Mucosa of rectum (tissue), 2 donors: ENCODE measurements around the gene EPX.
A peak's percentile ranks its signal among the peaks of the same experiment; 100 is the strongest.

ENCODE experiments used
- H3K27ac ChIP-seq, 2 donors: one replicate each; pipeline ENCODE4 v1.7.0; 2013; ENCODE audit warnings: inconsistent platforms in 2 of 2, low read depth in 2 of 2, low read length in 2 of 2
- H3K27me3 ChIP-seq, 2 donors: one replicate each; pipeline ENCODE4 v1.7.0; 2013; ENCODE audit warnings: low read length in 2 of 2; ENCODE audit not compliant: control insufficient read depth in 2 of 2, insufficient read depth in 2 of 2
- H3K36me3 ChIP-seq, 2 donors: one replicate each; pipeline ENCODE4 v1.7.0; 2013; ENCODE audit warnings: low read length in 2 of 2; ENCODE audit not compliant: control insufficient read depth in 2 of 2, insufficient read depth in 2 of 2
- H3K4me1 ChIP-seq, 2 donors: one replicate each; pipeline ENCODE4 v1.7.0; 2013; ENCODE audit warnings: low read length in 2 of 2, mild to moderate bottlenecking in 1 of 2; ENCODE audit not compliant: control insufficient read depth in 2 of 2, insufficient read depth in 2 of 2
- H3K4me3 ChIP-seq, 2 donors: one replicate each; pipeline ENCODE4 v1.7.0; 2013; ENCODE audit warnings: low read length in 2 of 2
- H3K9ac ChIP-seq, 2 donors: one replicate each; pipeline ENCODE4 v1.7.0; 2013; ENCODE audit warnings: low read length in 2 of 2, low read depth in 1 of 2, mild to moderate bottlenecking in 1 of 2
- H3K9me3 ChIP-seq, 2 donors: one replicate each; pipeline ENCODE4 v1.7.0; 2013; ENCODE audit warnings: low read length in 2 of 2; ENCODE audit not compliant: control insufficient read depth in 2 of 2
- donor health status: healthy.
- donor health status: Normal muscosa, but diverticular disease.

The EPX gene

DNA sequence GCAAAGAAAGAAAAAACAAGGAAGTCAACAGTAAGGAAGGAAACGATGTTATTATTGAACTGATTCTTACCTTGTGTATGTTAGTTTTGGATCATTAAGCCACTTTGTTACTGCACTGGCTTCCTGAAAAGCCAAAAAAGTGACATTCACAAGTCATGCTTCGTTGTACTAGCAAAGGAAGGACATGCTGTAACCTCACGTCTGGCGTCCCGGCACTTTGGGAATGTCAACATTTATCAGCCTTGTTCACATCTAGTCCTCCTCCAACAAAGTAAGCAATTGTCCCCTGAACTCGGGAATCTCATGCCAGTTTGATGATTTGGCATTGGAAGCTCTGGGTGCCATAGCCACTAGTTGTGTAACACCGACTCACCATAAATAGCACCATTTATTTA lies 27.3 kb downstream of the EPX start:
- H3K4me1 ChIP-seq: peaks cover 3 to 6% of the 10 kb centered on the region in 2 donors
- H3K9me3 ChIP-seq: no peaks in the 10 kb centered on the region
- H3K36me3 ChIP-seq: peaks cover 0 to 8% of the 10 kb centered on the region in 2 donors
- no peaks in the 10 kb centered on the region for H3K27me3 ChIP-seq
- peak overlapping the region; percentile 85 to 98 for H3K4me3 ChIP-seq
- peak overlapping the region; percentile 6 to 77 for H3K27ac ChIP-seq
- H3K9ac ChIP-seq: peak overlapping the region in 1 of 2 donors; percentile 77

DNA sequence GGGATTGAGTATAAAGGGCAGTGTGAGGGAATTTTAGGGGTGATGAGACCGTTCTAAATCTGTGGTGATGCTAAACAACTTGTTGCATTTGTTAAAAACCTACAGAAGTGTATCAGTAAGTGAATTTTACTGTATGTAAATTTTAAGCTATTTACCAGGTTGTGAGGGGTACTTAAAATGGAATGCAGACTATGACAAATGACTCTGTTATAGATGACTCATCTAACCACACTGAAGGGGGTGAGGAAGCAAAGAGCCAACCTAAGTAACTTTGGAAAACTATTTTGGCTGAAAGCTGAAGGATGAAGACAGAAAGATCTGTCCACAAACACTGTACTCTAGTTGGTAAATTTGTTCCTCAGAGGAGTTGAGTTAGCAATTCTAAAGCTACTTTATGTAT lies 31.8 kb downstream of the EPX start:
- Histone ChIP-seq H3K9ac (no peak overlapping the region), H3K36me3 (no peaks in the 10 kb centered on the region), H3K4me3 (no peak overlapping the region), H3K27ac (no peak overlapping the region), H3K27me3 (peaks cover 0 to 2% of the 10 kb centered on the region in 2 donors), H3K9me3 (no peaks in the 10 kb centered on the region), H3K4me1 (peaks cover 0 to 3% of the 10 kb centered on the region in 2 donors)

DNA sequence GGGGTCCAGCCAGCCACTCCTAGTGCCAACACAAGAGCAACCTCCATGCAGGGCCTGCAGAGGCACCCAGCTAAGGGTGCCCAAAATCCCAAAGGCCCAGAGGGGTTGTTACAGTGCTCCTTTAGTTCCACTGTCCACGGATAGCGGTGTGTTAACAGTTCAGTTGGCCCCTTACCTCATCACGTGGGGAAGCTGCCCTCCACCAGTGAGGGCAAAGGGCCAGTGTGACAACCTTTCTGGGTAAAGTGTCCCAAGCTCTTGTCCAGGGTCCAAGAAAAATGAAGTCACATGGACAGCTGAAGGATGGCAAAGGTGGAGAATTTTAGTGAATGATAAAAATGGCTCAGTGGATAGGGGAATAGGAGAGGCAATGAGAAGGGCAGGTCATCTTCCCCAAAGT lies 35.2 kb downstream of the EPX start:
- Histone ChIP-seq H3K4me3 (no peak overlapping the region), H3K9ac (no peak overlapping the region), H3K27me3 (peaks cover 3 to 4% of the 10 kb centered on the region in 2 donors), H3K4me1 (no peaks in the 10 kb centered on the region), H3K9me3 (no peaks in the 10 kb centered on the region), H3K36me3 (no peaks in the 10 kb centered on the region), H3K27ac (no peak overlapping the region)

DNA sequence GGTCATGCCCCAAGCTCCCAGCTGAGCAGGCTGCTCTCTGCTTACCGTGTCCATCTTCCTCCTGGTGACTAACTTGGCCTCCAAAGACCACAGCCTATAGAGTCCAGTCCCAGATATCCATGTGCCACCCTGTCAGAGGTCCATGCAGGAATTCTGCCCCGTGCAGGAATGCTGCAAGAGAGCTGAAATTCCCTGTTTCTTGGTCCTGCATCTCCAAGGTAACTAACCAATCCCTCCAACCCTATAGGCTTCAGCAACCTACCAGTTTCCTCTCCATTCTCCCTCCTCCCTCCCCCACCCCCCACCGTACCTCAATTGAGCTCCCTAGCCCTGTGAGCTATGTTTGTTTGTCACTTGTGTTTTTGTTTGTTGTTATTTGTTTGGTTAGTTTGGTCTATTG lies 36.2 kb downstream of the EPX start:
- H3K4me3 ChIP-seq: no peak overlapping the region
- no peaks in the 10 kb centered on the region for H3K36me3 ChIP-seq
- H3K27ac ChIP-seq: no peak overlapping the region
- H3K9ac ChIP-seq: no peak overlapping the region
- H3K27me3 ChIP-seq: peaks cover 3 to 4% of the 10 kb centered on the region in 2 donors
- H3K4me1 ChIP-seq: no peaks in the 10 kb centered on the region
- no peaks in the 10 kb centered on the region for H3K9me3 ChIP-seq

DNA sequence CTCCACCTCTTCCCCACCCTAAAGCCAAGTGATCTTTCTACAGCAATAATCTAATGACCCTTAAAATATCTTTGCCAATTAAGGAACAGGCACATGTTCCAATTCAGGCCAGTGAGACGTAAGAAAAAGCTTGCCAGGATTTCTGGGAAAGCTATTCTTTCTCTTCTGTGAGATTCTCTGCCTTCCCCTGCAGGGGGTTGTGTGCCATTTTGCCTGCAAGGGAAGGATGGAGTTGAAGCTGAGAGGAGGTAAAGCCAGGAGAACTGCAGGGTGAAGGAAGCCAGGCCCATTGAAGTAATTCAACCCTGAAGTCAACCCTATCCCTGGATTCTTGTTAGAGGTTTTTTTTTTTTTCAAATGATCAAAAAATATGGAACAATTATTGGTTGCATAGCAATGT lies 36.9 kb downstream of the EPX start:
- H3K4me3 ChIP-seq: no peak overlapping the region
- H3K27me3 ChIP-seq: peaks cover 3 to 4% of the 10 kb centered on the region in 2 donors
- H3K9me3 ChIP-seq: no peaks in the 10 kb centered on the region
- no peak overlapping the region for H3K27ac ChIP-seq
- H3K36me3 ChIP-seq: no peaks in the 10 kb centered on the region
- H3K9ac ChIP-seq: no peak overlapping the region
- H3K4me1 ChIP-seq: no peaks in the 10 kb centered on the region

DNA sequence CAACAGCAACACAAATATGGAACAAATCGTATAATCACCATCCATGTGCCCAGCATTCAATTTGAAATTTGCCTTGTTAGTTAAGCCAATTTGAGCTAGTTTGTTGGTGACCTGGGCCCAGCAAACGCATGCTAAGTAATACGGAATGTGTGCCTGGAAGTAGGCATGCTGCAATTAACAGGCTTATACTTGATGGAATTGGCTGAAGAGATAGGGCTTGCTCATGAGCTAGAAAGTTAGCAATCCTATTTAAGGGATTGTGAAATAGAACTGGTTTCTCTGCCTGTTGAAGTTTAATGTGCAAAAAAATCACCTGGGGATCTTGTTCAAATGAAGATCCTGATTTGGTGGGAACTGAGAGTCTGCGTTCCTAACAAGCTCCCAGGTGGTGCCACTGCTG lies 37.4 kb downstream of the EPX start:
- Histone ChIP-seq H3K4me1 (no peaks in the 10 kb centered on the region), H3K27me3 (peaks cover 3 to 4% of the 10 kb centered on the region in 2 donors), H3K4me3 (no peak overlapping the region), H3K27ac (no peak overlapping the region), H3K9ac (no peak overlapping the region), H3K9me3 (no peaks in the 10 kb centered on the region), H3K36me3 (no peaks in the 10 kb centered on the region)

DNA sequence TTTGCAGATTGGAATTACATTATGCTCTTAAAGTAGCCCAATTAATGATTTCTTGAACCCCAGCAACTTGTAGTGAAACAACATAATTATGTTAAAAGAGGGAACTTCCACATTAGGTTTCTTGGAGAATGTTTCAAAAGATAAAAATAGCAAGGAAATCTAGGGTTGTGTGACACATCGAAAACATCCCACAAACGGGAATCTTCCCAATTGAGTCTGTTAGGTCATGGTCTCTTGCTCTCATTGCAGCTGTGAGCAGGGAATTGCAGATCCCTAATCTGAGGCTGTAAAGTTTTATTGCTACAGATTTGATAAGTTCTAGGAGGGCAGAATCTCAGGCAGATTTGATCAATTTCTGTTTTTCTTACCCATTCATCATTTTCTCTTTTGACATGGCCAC lies 39.1 kb downstream of the EPX start:
- no peaks in the 10 kb centered on the region for H3K4me1 ChIP-seq
- H3K9ac ChIP-seq: no peak overlapping the region
- H3K9me3 ChIP-seq: no peaks in the 10 kb centered on the region
- no peak overlapping the region for H3K4me3 ChIP-seq
- peaks cover 4 to 9% of the 10 kb centered on the region in 2 donors for H3K27me3 ChIP-seq
- no peaks in the 10 kb centered on the region for H3K36me3 ChIP-seq
- no peak overlapping the region for H3K27ac ChIP-seq

DNA sequence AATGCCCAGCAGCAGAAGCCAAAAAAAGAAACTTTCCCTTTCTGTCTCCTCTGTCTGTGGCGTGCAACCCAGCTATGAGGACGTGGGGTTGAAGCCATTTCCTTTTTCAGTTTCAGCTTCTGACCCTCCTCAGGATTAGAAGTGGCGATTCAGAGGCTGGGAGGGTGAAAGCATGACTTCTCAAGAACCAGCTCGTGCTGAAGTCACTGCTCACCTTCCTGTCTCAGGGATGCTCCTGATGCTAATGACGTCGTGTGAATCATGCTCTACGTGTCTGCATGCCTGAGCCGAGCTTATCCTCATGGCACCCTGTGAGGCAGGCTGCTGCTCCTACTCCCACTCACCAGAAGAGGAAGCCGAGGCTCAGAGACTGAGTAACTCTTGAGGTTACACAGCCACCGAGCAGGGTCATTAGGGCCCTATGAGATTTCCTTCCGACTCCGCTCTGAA lies 40.2 kb downstream of the EPX start:
- no peaks in the 10 kb centered on the region for H3K4me1 ChIP-seq
- H3K9ac ChIP-seq: no peak overlapping the region
- no peak overlapping the region for H3K27ac ChIP-seq
- H3K27me3 ChIP-seq: peaks cover 4 to 12% of the 10 kb centered on the region in 2 donors
- H3K4me3 ChIP-seq: no peak overlapping the region
- no peaks in the 10 kb centered on the region for H3K36me3 ChIP-seq
- no peaks in the 10 kb centered on the region for H3K9me3 ChIP-seq

DNA sequence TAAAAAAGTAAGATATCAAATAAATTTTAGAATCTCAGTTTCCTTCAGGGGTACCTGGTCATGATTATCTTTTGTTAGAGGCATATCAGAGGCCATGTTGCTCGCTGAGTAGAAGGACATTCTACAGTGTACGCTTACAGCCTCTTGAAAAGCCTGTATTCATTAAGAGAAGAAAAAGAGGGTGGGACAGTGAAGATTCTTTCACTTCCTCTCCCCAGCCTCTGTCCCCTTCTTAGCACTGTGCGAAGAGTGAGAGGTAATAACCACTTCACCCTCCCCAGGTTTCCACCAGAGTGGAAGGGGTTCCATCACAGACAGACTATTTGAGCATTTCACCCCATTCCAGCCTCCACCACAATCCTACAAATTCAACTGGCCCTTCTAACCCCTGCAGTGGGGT lies 41.0 kb downstream of the EPX start:
- H3K9ac ChIP-seq: no peak overlapping the region
- H3K27me3 ChIP-seq: peaks cover 3 to 12% of the 10 kb centered on the region in 2 donors
- H3K4me3 ChIP-seq: no peak overlapping the region
- H3K36me3 ChIP-seq: no peaks in the 10 kb centered on the region
- H3K4me1 ChIP-seq: no peaks in the 10 kb centered on the region
- no peaks in the 10 kb centered on the region for H3K9me3 ChIP-seq
- H3K27ac ChIP-seq: no peak overlapping the region

DNA sequence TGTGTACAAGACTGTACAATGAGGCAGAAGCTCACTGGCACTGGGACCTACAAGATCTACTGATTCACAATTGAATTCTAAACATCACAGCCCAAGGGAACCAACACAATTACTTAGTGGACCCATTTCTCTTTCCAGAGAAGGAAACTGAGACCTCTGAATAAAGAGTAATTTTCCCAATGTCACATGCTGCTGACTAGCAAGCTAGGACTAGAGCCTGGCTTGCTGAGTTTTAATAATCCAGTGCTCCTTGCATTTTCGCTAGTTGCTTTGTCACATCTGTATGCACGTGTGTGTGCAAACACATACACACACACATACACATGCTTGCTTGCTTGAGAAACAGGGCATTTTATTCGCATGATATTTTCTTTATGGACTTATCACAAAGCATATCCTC lies 42.0 kb downstream of the EPX start:
- H3K36me3 ChIP-seq: no peaks in the 10 kb centered on the region
- no peak overlapping the region for H3K4me3 ChIP-seq
- no peak overlapping the region for H3K9ac ChIP-seq
- H3K27me3 ChIP-seq: peaks cover 6 to 12% of the 10 kb centered on the region in 2 donors
- H3K9me3 ChIP-seq: no peaks in the 10 kb centered on the region
- H3K27ac ChIP-seq: no peak overlapping the region
- H3K4me1 ChIP-seq: no peaks in the 10 kb centered on the region

DNA sequence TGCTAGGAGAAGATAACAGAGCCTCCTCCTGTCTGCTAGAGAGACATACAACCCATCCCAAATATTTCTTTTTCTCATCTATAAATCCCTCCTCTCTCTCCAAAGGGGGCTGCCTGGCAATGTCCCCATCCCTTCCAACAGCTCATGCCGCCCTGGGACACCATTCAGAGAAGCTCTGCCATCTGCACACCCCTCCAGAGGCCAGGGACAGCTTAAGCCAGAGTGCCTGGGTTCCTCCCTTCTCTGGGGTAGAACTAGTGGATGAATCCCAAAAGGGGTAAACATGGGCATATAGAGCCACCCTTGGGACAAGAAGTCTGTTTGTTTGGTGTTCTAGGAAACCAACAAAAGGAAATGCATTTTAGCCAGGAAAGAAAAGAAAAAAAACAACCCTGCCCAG lies 43.3 kb downstream of the EPX start:
- H3K27ac ChIP-seq: no peak overlapping the region
- H3K9ac ChIP-seq: no peak overlapping the region
- peaks cover 3 to 12% of the 10 kb centered on the region in 2 donors for H3K27me3 ChIP-seq
- no peaks in the 10 kb centered on the region for H3K9me3 ChIP-seq
- no peaks in the 10 kb centered on the region for H3K4me1 ChIP-seq
- H3K36me3 ChIP-seq: no peaks in the 10 kb centered on the region
- no peak overlapping the region for H3K4me3 ChIP-seq
